ENCODE results near the gene AGBL4. TPM values are rescaled to one million over a fixed set of nuclear protein-coding genes. Genes with fewer than 3 reads are reported as not detected.

The AGBL4 gene
- total RNA-seq, 2 experiments from 2014 or later = not detected

DNA sequence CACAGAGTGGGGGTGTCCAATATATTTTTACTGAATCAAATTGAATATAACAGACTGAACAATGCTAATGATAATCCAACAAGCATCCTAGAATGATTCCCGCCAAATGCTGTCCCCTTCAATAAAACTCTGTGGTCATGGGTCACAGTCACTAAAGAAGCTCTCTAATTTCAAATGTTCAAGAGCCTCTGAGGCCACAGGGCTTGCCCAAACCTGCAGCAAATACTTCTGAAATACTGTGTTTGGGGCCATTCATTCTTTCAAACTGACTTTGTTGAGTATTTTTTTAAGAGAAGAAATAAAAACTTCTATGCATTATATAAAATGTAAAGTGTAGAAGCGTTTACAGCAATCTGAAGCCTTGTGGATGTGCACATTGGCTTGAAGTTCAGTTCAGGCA is 1239.5 kb downstream of the AGBL4 start:
- Mint-ChIP-seq H3K4me3 (no peak overlapping the region), H3K27me3 (peaks cover 14% of the 10 kb centered on the region), H3K27ac (no peak overlapping the region), H3K4me1 (peaks cover 11% of the 10 kb centered on the region), H3K9me3 (ENCODE audit: low read depth) (no peaks in the 10 kb centered on the region), H3K36me3 (ENCODE audit: low read depth) (no peaks in the 10 kb centered on the region)
- DNase-seq (no peak), ATAC-seq (no peak)
- ChIA-PET CTCF (no interaction called here), POLR2A (no interaction called here)
- intact Hi-C loops (cut with DNase I, micrococcal nuclease) = no loop called here

GRCh38 chr1:48777219-48777895 is 1246.4 kb downstream of the AGBL4 start:
- Mint-ChIP-seq H3K4me1 (peaks cover 31% of the 10 kb centered on the region), H3K27me3 (peaks cover 11% of the 10 kb centered on the region), H3K36me3 (ENCODE audit: low read depth) (peaks cover 14% of the 10 kb centered on the region), H3K27ac (peak overlapping the region; percentile 67), H3K9me3 (ENCODE audit: low read depth) (no peaks in the 10 kb centered on the region), H3K4me3 (peak overlapping the region; percentile 85)
- intact Hi-C loops (cut with DNase I, micrococcal nuclease) = loop anchor here in 1 of 2 experiments (5.0 kb wide), 1 partner anchor 305 kb away; the partner anchor contains the start of gene SPATA6
- DNase-seq (no peak), ATAC-seq (no peak)
- POLR2A ChIA-PET = no interaction called here
- CTCF ChIA-PET = no interaction called here

- Mint-ChIP-seq H3K9me3 (ENCODE audit: low read depth) (no peaks in the 10 kb centered on the region), H3K27ac (peak within 1 kb of the TSS; percentile 82), H3K36me3 (ENCODE audit: low read depth) (peaks cover 19% of the 10 kb centered on the region), H3K27me3 (peaks cover 7% of the 10 kb centered on the region), H3K4me3 (peak within 1 kb of the TSS; percentile 85), H3K4me1 (peaks cover 36% of the 10 kb centered on the region)
- DNase-seq (peak; percentile 77), ATAC-seq (peak; percentile 72)
- POLR2A ChIA-PET = no interaction called here
- intact Hi-C loops (cut with DNase I, micrococcal nuclease) = loop anchor here in 1 of 2 experiments (5.0 kb wide), 1 partner anchor 304 kb away; the partner anchor contains the start of gene SPATA6
- CTCF ChIA-PET = no interaction called here
These were observed 1247.1 kb downstream of the AGBL4 start, which contains the start of gene BEND5 for GRCh38 chr1:48776393-48777218. BEND5 (minus strand) TSS chr1:48776891; CDS start chr1:48776831, 60 bp downstream.

- peak overlapping the region; percentile 85 for H3K4me3 Mint-ChIP-seq
- peaks cover 7% of the 10 kb centered on the region for H3K27me3 Mint-ChIP-seq
These were observed 1247.8 kb downstream of the AGBL4 start for GRCh38 chr1:48775831-48776392.

DNA sequence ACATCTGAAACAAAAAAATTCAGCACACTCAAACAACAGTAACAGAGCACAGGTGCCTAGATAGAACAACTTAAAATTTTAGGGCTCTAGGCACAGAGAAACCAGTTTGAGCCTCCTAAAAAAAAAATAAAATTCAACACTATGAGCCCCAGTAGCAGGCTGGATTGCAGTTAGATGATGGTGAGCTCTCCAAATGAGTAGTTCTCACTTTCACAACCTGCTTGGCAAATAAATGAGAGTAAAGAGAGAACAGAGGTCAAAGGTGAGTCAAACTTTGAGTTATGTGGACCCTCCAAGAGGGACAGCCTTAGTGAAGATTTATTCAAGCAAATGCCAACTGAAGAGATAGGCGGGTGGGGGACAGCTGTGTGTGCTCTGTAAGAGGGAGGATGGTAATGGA is 1250.6 kb downstream of the AGBL4 start:
- no peaks in the 10 kb centered on the region for H3K9me3 Mint-ChIP-seq (ENCODE audit: low read depth)
- ATAC-seq (peak; percentile 60), DNase-seq (no peak)
- peak overlapping the region; percentile 34 for H3K27ac Mint-ChIP-seq
- no peak overlapping the region for H3K4me3 Mint-ChIP-seq
- intact Hi-C loops (cut with DNase I, micrococcal nuclease) = no loop called here
- H3K36me3 Mint-ChIP-seq (ENCODE audit: low read depth) = peaks cover 22% of the 10 kb centered on the region
- H3K27me3 Mint-ChIP-seq = peaks cover 7% of the 10 kb centered on the region
- H3K4me1 Mint-ChIP-seq = peaks cover 53% of the 10 kb centered on the region
- ChIA-PET POLR2A (no interaction called here), CTCF (interaction anchor here (0.8 kb wide), 1 partner anchor 18 kb away, joined by 3 read pairs; no protein-coding TSS in a partner anchor)

More at GRCh38 chr1:48775831-48776392, 1247.8 kb downstream of the AGBL4 start:
- ATAC-seq (no peak), DNase-seq (peak; percentile 10)
- ChIA-PET POLR2A (no interaction called here), CTCF (no interaction called here)
- Mint-ChIP-seq H3K9me3 (ENCODE audit: low read depth) (no peaks in the 10 kb centered on the region), H3K4me1 (peaks cover 36% of the 10 kb centered on the region), H3K27ac (peak overlapping the region; percentile 82), H3K36me3 (ENCODE audit: low read depth) (peaks cover 20% of the 10 kb centered on the region)
- intact Hi-C loops (cut with DNase I, micrococcal nuclease) = loop anchor here in 1 of 2 experiments (5.0 kb wide), 1 partner anchor 304 kb away; the partner anchor contains the start of gene SPATA6

DNA sequence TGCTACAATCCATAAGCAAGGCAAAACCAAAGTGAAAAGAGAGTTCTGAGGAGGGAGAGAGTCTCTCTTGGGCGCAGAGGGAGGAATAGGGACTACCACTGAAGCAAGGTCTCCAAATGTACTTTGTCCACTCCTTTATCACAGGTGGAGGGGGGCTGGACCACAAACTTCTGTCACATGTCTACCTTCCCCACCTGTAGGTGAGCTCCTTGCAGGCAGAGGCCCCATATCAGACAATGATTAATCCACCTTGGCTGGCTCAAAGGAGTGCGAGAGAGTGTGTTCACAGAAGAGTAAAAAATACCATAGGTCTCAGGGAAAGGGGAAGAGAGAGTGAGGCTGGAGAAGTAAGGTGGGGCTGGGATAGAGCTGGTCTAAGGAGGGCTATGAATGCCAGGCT is 1251.5 kb downstream of the AGBL4 start:
- Mint-ChIP-seq H3K4me3 (no peak overlapping the region), H3K36me3 (ENCODE audit: low read depth) (peaks cover 27% of the 10 kb centered on the region)
- intact Hi-C loops (cut with DNase I, micrococcal nuclease) = no loop called here

GRCh38 chr1:48771561-48771960 is 1252.2 kb downstream of the AGBL4 start:
- ChIA-PET POLR2A (interaction anchor here (0.7 kb wide), 1 partner anchor 11 kb away, joined by 3 read pairs; no protein-coding TSS in a partner anchor), CTCF (no interaction called here)
- intact Hi-C loops (cut with DNase I, micrococcal nuclease) = no loop called here
- H3K36me3 Mint-ChIP-seq (ENCODE audit: low read depth) = peaks cover 27% of the 10 kb centered on the region
- H3K27me3 Mint-ChIP-seq = peaks cover 5% of the 10 kb centered on the region
- no peak overlapping the region for H3K27ac Mint-ChIP-seq
- peaks cover 50% of the 10 kb centered on the region for H3K4me1 Mint-ChIP-seq
- no peak for DNase-seq
- no peak for ATAC-seq
- H3K4me3 Mint-ChIP-seq = no peak overlapping the region
- H3K9me3 Mint-ChIP-seq (ENCODE audit: low read depth) = no peaks in the 10 kb centered on the region

More for the DNA sequence above, 1251.5 kb downstream of the AGBL4 start:
- DNase-seq (no peak), ATAC-seq (no peak)
- ChIA-PET CTCF (no interaction called here), POLR2A (no interaction called here)
- H3K4me1 Mint-ChIP-seq = peaks cover 52% of the 10 kb centered on the region
- H3K27ac Mint-ChIP-seq = no peak overlapping the region
- no peaks in the 10 kb centered on the region for H3K9me3 Mint-ChIP-seq (ENCODE audit: low read depth)
- peaks cover 7% of the 10 kb centered on the region for H3K27me3 Mint-ChIP-seq

GRCh38 chr1:48767975-48768510 is 1255.7 kb downstream of the AGBL4 start:
- ChIA-PET POLR2A (no interaction called here), CTCF (no interaction called here)
- Mint-ChIP-seq H3K27ac (no peak overlapping the region), H3K9me3 (ENCODE audit: low read depth) (no peaks in the 10 kb centered on the region), H3K4me1 (peaks cover 31% of the 10 kb centered on the region), H3K27me3 (no peaks in the 10 kb centered on the region), H3K36me3 (ENCODE audit: low read depth) (peaks cover 25% of the 10 kb centered on the region), H3K4me3 (no peak overlapping the region)
- intact Hi-C loops (cut with DNase I, micrococcal nuclease) = no loop called here
- ATAC-seq (no peak), DNase-seq (no peak)

DNA sequence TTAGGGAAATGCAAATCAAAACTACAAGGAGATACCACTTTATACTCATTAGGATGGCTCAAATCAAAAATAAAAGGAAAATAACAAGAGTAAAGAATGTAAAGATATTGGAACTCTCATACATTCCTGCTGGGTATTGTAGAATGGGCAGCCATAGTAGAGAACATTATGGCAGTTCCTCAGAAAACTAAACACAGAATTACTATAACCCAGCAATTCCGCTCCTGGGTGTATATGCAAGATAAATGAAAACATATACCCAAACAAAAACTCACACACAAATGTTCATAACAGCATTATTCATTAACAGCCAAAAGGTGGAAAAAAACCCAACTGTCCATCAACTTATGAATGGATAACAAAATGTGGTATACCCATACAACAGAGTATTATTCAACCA is 1258.4 kb downstream of the AGBL4 start:
- Mint-ChIP-seq H3K4me1 (peaks cover 14% of the 10 kb centered on the region), H3K27ac (no peak overlapping the region), H3K27me3 (no peaks in the 10 kb centered on the region), H3K36me3 (ENCODE audit: low read depth) (peaks cover 14% of the 10 kb centered on the region), H3K4me3 (no peak overlapping the region), H3K9me3 (ENCODE audit: low read depth) (no peaks in the 10 kb centered on the region)
- intact Hi-C loops (cut with DNase I, micrococcal nuclease) = no loop called here
- ChIA-PET CTCF (no interaction called here), POLR2A (no interaction called here)
- ATAC-seq = no peak
- DNase-seq = no peak

DNA sequence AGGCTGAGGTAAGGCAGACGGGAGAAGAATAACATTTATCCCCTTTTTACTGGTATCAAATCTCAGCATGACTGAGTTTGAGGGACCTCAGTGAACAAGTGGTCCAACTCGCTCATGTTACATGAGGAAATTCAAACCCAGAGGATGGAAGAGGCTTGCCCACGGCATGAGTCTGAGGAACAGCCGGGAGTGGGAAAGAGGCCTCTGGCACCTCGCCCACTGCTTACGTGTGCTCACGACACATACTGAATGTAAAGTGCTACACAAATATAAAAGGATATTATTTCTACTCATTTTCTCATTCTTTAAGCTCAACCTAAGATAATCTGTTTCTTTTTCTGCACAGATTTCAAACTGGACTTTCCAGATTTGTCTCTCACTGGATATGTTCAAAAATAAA is 1261.8 kb downstream of the AGBL4 start:
- Mint-ChIP-seq H3K9me3 (ENCODE audit: low read depth) (no peaks in the 10 kb centered on the region), H3K4me3 (no peak overlapping the region), H3K4me1 (peaks cover 2% of the 10 kb centered on the region), H3K27ac (no peak overlapping the region), H3K27me3 (no peaks in the 10 kb centered on the region), H3K36me3 (ENCODE audit: low read depth) (peaks cover 18% of the 10 kb centered on the region)
- ChIA-PET CTCF (interaction anchor here (0.6 kb wide), 1 partner anchor 186 kb away, joined by 3 read pairs; no protein-coding TSS in a partner anchor), POLR2A (no interaction called here)
- no peak for DNase-seq
- intact Hi-C loops (cut with DNase I, micrococcal nuclease) = no loop called here
- ATAC-seq = no peak

GRCh38 chr1:48761411-48761810 is 1262.3 kb downstream of the AGBL4 start:
- intact Hi-C loops (cut with DNase I, micrococcal nuclease) = no loop called here
- no peak for DNase-seq
- Mint-ChIP-seq H3K27me3 (no peaks in the 10 kb centered on the region), H3K4me1 (peaks cover 4% of the 10 kb centered on the region), H3K4me3 (no peak overlapping the region), H3K36me3 (ENCODE audit: low read depth) (peaks cover 22% of the 10 kb centered on the region), H3K27ac (no peak overlapping the region), H3K9me3 (ENCODE audit: low read depth) (no peaks in the 10 kb centered on the region)
- no peak for ATAC-seq
- ChIA-PET POLR2A (no interaction called here), CTCF (interaction anchor here (0.6 to 1.0 kb wide), 3 partner anchors 9 to 186 kb away, joined by 3 read pairs; no protein-coding TSS in a partner anchor)

Measured in activated CD4-positive, alpha-beta T cell treated with anti-CD3 and anti-CD28 coated beads for 36 hours (primary cell).